HG02759 (cell line): ENCODE data around the gene STXBP5L.
"Not testable (repeated sequence)": the region's sequence is repeated elsewhere in the genome, so short reads cannot be mapped to it uniquely, and the experiment has no call there.

Experiments used
- ATAC-seq: cut with Tn5 transposase; IDR thresholded peaks from one replicate; pipeline ENCODE4 v1.9.1; 2021; ENCODE audit warnings: mild to moderate bottlenecking, moderate library complexity; ENCODE audit not compliant: unreplicated experiment

The STXBP5L gene

DNA sequence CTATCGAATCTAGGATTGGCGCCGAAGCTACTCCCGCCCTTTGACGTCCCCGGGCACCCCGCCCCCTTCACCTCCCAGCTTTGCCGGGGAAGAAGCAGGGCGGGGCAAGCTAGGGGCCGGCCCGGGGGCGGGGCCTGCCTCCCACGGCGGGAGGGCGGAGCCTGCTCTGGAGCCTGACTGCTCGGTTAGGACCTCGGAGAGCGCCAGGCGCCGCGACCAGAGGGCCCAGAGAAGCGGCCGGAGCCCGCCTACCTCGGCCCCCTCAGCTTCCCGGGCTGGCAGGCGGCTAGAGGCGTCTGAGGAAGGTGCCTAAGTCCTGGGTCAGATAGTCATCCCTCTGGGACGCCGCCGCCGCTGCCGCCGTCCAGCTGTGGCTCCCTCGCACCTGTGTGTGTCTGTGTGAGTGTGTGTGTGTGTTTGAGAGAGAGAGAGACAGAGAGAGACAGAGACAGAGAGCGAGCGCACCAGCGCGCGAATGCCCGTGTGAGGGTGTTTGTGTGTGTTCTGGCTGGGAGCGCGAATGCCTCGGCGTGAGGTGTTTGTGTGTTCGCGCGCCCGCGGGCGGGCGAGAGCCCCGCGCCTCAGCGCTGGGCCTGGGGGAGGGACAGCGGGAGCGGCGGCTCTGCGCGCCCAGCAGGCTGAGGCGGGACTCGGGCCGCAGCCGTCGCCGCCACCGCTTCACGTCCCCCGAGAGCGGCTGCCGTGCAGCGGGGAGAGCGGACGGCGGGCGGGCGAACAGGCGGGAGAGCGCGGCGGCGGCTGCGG, at the start of gene STXBP5L:
Gene STXBP5L (plus strand): TSS at position 176 of the 765 bp plus-strand sequence. CDS start 1,374 bp downstream, outside the sequence.
- peak; percentile 99 for ATAC-seq

DNA sequence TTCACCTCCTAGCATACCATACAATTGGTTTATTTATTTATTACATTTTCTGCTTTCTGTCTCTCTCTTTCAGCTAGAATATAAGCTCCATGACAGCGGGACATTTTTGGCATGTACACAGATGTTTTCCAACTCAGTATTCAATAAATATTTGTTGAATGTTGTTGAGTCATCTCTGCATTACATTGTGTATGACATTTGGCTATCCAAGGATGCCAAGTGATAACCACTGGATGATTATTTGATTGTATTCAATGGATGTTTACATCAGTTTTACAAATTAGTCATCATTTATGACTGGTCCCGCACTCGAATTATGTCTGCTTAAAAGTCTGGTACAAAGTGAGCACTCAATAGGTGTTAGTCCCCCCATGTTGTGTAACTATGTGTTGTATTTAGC, 49.5 kb upstream of the STXBP5L start:
- no peak for ATAC-seq

DNA sequence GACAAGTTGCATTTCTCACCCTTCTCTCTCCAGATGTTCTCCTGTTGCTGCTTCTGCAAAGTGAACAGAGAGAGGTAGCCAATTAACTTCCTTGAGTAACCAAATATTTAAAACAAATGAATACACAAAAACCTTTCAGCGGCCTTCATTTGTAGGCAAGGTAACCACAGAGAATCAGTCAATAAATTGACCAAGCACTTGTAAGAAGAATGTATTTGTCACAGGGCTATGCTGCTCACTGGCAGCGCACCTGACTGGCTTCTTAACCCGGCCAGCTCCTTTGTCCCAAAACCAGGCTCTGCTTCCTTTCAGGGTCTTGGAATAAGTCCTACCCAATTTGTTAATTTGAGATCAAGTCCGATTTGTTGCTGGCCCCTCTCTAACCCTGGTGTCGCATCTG, 43.5 kb upstream of the STXBP5L start:
- no peak for ATAC-seq

DNA sequence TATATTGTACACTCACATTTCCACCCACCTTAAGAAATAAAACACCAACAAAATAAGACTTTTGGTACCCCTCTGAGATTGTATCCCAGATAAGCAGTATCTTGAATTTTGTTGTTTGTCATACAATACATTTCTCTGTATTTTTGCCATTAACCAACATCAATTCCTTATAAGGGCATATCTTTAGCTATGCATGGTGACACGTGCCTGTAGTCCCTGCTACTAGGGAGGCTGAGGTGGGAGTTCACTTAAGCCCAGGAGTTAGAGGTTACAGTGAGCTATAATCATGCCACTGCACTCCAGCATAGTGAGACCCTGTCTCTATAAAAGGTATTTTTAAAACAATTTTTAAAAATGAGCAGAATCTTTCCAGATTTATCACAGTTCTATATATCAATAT, 32.5 kb upstream of the STXBP5L start:
- ATAC-seq, result no peak

DNA sequence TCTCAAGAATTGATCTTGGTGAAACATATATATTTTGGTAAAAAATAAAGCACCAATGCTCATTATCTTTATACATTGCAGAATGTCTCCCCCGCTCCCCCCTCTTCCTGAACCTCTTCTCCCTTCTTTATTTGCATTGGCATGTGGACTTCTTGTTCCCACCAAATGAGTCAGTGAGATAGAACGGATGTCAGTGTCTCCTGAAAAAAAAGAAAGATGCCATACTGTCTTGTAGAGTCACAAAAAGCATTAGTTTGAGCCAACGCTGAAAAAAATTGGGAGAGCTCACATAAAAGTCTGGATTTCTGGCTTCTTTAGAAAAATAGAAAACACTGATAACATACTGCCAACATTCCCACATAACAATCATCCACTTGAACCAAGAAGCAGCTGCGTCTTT, 32.0 kb upstream of the STXBP5L start:
- no peak for ATAC-seq

DNA sequence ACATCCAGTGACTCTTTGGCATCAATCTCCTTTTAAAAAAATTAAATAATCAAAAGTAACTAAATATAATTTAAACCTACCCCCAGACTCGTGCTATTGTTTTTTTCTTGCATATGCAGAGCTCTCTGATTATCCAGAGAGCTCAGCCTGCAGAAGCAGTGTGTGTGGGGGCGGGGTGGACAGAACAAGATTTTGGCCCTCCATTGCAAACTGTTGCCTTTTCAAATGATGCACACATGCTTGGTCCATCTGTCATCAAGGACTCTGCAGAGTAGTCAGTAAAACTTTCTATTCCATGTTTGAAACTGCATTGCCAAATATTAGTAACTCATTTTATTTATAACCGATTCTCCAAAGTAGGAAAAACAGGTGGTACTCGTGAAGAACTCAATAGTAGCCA, 28.6 kb upstream of the STXBP5L start:
- ATAC-seq, result no peak

DNA sequence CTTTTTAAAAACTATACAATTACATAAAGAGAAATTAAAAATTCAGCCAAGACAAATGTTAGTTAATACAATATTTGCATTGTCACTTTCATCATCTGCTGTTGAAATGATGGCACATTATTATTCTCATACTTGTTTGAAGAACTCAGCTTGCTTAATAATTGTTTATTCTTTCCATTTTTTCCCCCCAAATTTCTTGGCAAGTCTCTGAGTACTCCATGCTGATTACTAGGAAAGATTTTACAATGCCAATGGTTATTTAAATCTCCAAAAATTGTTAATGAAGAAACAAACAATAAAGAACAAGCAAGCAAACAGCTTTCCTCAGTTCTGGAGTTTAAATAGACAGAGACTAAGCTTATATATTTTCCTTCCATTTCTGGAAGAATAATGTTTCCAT, 15.1 kb upstream of the STXBP5L start:
- no peak for ATAC-seq

DNA sequence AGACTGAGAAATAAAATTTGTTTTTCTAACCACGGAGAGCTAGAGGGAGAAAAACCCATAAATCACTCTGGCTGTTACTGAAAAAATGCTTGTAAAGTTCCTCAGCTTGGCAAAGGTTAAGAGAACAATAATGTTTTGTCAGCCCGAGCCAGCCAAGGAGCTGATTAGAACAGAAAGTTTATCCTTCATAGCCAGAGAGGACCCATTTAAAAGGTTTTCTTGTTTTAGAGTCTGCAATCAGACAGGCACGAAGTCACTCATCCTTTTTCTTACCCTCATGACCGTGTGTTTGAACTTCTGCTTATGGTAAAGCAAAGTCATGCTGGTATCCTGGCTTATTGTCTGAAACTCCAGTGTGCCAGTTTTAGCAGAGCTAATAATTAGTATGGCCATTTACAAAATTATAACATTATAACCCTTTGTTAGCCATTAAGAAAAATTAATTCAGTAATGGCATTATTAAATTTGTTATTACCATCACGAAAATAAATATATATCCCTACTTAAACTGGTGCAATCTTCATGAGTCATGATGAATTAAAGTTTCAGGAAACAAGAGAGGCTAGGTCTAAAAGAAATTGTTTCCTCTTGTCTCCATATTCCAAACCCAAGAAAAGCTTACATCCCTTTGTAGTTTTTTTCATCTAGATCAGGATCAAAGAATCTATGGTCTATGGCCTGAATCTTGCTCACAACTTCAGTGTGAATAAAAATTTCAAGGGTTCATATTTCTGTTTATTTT, 13.5 kb upstream of the STXBP5L start:
- no peak for ATAC-seq

DNA sequence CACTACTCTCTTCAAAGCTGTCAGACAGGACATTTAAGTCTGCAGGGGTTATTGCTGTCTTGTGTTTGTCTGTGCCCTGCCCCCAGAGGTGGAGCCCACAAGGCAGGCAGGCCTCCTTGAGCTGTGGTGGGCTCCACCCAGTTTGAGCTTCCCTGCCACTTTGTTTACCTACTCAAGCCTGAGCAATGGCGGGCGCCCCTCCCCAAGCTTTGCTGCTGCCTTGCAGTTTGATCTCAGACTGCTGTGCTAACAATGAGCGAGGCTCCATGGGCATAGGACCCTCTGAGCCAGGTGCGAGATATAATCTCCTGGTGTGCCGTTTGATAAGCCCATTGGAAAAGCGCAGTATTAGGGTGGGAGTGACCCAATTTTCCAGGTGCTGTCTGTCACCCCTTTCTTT, 6.3 kb upstream of the STXBP5L start:
- ATAC-seq, result not testable (repeated sequence)

DNA sequence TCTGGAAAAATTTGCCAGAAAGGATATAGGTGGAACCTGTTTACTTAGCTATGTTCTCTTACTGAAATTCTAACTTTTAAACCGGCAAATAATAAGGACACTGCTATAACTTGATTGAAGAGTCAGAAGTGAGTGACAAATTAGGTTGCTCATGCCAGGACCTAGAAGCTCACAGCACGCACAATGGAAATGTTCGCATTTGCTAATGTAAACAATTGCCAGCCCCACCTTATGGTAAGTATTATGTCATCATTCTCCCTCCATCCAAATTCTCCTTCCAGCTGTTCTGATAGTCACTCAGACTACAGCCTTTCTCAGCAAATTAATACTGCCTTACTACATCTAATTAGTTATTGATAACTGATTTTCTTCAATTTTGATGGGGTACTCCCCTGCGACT, 4.8 kb upstream of the STXBP5L start:
- no peak for ATAC-seq

DNA sequence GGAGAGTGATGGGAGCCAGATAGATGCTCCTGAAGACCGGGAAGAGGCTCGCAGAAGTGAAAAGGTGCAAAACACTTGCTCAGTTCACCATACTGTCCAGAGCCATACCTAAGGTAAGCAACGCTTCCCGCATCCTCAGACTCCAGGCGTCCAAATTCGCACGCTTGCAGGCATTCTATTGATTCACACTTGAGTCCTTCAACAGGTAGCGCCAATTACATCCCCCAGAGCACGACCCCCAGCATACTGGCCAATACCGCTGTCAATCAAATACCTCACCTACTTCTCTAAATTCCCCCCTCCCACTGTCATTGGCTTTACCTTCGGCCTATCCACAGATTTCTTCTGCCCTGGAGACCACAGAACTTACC, 361 bp upstream of the STXBP5L start:
- ATAC-seq, result no peak

DNA sequence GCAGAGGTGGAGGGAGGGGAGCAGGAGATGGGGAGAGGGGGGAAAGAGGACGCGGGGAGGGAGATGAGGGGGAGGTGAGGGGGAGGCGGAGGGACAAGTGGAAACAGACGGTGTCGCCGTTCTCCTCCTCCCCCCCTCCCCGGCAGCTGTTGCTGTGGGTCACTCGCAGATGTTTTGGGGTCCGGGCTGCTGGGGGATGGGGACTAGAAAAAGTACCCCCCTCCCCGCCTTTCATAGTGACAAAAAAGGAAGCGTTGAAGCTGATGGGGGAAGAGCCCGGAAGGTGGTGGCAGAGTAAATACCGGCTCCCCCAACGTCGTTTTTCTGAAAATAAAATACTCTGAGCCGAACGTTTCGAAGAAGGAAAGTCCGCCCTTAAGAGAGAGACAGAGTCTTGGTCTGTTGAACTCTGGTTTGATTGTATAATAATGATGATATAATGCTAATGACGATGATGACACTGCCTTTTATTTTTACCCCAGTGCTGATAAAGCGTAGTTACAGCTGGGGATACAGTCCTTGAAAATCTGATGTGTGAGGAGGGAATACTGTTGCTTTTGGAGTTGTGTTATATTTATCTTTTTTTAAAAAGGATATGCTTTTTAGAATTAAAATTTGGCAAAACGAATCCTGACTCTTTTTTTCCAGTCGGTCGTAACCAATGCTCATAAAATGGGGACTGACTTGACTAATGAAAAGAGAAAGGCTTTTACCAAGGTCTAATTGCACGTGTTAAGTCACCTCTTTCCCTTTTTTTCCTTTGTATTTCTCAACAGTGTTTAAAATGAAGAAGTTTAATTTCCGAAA, 993 bp downstream of the STXBP5L start:
- ATAC-seq, result no peak

DNA sequence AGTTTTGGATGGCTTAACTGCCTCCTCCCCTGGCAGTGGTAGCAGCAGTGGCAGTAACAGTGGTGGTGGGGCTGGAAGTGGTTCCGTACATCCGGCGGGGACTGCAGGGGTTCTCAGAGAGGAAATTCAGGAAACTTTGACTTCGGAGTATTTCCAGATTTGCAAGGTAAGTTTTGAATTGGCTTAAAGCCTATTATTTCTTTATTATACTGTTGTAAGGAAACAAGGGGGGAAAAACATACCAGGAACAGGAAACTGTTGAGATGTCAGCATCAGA, 1.5 kb downstream of the STXBP5L start:
- no peak for ATAC-seq

DNA sequence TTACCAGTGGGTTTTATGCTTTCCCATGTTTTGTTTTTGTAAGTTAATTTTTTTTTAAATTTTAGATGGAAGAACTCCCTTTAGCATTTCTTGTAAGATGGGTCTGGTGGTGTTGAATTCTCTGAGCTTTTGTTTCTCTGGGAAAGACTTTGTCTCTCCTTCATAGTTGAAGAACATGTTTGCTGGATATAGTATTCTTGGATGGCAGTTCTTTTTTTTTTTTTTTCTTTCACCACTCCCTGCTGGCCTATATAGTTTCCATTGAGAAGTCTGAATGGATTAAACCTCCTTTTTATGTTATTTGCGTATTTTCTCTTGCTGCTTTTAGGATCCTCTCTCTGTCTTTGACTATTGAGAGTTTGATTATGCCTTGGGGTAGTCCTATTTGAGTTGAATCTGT, 18.1 kb downstream of the STXBP5L start:
- ATAC-seq, result no peak

DNA sequence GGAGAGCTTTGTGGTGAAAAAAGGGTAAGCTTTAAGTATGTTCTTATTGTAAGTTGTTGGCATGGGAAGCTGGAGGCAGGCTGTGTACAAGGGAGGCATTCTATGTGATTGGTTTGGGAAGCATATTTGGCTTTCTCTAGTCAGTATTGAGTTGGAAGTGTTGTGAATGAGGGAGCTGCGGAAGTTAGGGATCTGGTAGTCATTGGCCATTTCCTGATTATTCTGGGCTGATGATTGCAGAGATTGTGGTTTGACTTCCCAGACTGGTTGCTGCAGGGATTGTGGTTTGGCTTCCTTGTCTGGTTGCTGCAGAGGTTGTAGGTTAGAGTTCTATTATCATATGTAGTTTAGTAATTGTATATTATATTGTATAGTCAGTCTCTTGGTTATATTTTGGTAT, 21.0 kb downstream of the STXBP5L start:
- no peak for ATAC-seq

DNA sequence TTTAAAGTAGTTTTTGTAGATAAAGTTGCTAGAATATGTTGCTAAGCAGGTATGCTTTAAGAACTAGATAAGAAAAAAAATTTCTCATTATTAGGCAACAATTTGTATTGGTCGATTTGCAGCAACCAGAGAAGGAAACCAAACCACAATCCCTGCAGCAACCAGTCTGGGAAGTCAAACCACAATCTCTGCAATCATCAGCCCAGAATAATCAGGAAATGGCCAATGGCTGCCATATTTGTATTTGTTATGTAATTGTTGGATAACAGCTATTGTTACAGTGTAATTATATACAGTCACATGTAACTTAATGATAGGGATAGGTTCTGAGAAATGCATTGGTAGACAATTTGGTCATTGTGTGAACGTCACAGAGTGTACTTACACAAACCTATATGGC, 23.6 kb downstream of the STXBP5L start:
- no peak for ATAC-seq

DNA sequence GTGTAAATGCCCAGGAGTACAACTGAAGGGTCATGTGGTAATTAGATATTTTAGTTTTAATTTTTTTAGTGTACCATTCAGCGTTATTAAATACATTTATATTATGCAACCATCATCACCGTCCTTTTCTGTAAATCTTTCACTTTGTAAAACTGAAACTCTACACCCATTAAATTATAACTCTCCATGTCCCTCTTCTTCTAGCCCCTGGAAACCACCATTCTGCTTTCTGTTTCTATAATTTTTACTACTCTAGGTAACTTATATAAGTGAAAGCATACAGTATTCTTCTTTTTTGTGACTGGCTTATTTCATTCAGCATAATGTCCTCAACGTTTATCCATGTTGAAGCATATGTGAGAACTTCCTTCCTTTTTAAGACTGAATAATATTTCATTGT, 48.1 kb downstream of the STXBP5L start:
- ATAC-seq, result no peak

DNA sequence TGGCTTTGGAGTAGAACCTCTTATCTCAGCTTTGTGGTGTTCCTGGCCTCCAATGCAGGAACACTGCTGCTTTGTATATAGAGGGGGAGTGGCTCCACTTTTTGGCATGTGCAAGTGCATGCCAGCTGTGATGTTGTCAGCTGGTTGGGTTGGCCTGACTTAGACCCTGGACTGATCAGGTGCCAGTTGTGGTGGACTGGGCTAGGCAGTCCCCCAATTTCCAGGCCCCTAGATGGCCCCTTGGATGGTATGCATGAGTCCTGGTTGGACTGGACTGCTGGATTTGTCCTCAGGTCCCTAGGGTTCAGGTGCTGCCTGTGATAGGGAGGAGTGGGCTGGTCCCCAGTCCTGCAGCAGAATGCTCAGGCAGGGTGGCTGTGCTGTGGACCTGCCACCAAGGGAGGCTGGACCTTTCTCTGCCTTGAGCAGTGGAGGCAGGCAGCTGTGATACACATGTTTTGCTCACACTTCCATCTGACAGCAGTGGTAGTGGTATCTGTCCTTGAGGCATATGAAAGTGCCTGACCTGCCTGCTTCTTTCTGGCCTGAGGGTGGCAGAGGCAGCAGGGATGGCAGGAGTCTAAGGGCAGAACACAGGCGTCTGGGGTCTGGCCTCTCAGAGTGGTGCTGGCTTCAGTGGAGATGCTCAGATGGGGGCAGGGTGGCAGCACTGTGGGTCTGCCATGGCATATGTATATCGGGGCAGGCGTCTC, 74.8 kb downstream of the STXBP5L start:
- ATAC-seq, result no peak

DNA sequence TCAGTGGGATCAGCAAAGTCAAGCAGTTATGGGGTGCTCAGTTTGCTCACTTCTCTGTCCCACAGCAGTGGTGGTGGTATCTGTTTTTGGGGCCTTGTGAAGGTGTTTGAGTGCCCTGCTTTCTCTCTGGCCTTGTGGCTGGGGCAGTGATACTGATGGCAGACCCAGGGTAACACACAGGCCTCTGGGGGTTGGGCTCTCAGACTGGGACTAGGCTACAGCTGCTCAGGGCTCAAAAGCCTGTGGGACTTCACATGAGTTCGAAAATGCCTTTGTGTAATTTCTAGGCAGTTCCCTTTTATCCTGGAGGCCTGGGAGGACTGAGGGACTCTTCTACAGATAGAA, 75.3 kb downstream of the STXBP5L start:
- no peak for ATAC-seq

DNA sequence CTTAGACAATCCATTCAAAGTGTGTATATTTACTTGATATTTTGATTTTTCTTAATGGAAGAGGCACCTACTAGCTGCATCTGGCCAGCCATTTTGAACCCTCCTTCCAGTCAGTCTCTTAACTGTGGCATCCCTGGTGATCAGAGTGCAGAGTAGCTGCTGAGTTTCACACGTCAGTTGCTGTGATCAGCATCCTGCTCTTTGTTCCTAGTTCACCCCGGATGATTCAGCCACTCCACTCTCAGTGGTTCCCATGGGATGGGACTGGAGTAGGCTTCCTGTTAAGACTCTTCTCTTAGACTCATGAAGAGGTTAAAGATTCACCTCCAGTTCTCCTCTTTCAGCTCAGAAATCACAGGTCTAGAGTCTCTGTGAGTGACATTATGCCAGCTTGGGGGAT, 75.8 kb downstream of the STXBP5L start:
- ATAC-seq, result no peak

DNA sequence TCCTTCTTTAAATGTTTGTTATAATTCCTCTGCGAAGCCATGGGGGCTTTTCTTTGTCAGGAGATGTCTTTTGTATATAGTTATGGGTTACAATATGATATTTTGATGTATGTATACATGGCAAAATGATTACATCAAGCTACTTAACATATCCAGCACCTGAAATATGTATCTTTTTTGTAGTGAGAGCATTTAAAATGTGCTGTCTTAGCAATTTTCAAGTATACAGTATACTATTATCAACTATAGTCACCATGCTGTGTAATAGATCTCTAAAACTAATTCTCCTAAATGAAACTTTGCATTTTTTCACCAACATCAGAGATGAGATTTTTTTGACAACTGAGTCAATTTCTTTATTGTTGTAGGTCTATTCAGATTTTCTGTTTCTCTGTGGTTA, 77.2 kb downstream of the STXBP5L start:
- ATAC-seq, result no peak
